Measurements from ENCODE around the gene NME4.

GRCh38 chr16:369866-370436 is 27.0 kb upstream of the NME4 start:
- TF ChIP-seq CTCF (conservative IDR thresholded peaks at IDR 0.05; ENCODE audit: low read depth, low read length) (no peak), EZH2 (IDR thresholded peaks at IDR 0.05; ENCODE audit: borderline replicate concordance, low read depth, low read length, poor library complexity, severe bottlenecking) (no peak)

Data from A673 (cell line).